Right hindlimb (tissue), 1 donor: ENCODE measurements around the gene ZDHHC8.

Experiments
- DNase-seq: peaks from one replicate; pipeline ENCODE4 v3.0.0-alpha.2; 2018

ZDHHC8 gene

GRCh38 chr22:20130319-20130718 lies 1.3 kb upstream of the ZDHHC8 start:
- DNase-seq: no peak

- DNase-seq: peak; percentile 91
Measured at GRCh38 chr22:20130731-20131596, 640 bp upstream of the ZDHHC8 start.

GRCh38 chr22:20131859-20132685 lies 468 bp downstream of the ZDHHC8 start:
- no peak for DNase-seq

GRCh38 chr22:20132686-20133246 lies 1.2 kb downstream of the ZDHHC8 start:
- no peak for DNase-seq

- no peak for DNase-seq
Measured at GRCh38 chr22:20133930-20134549, 2.4 kb downstream of the ZDHHC8 start.

GRCh38 chr22:20135265-20135664 lies 3.7 kb downstream of the ZDHHC8 start:
- no peak for DNase-seq

GRCh38 chr22:20135806-20136602 lies 4.4 kb downstream of the ZDHHC8 start:
- no peak for DNase-seq

GRCh38 chr22:20136603-20136873 lies 4.9 kb downstream of the ZDHHC8 start:
- no peak for DNase-seq

GRCh38 chr22:20137113-20137512 lies 5.5 kb downstream of the ZDHHC8 start:
- no peak for DNase-seq

- no peak for DNase-seq
Measured at GRCh38 chr22:20137671-20138416, 6.2 kb downstream of the ZDHHC8 start.

- DNase-seq: no peak
Measured at GRCh38 chr22:20138417-20138738, 6.8 kb downstream of the ZDHHC8 start.

- no peak for DNase-seq
Measured at GRCh38 chr22:20138868-20139267, 7.3 kb downstream of the ZDHHC8 start.

GRCh38 chr22:20139391-20140106 lies 7.9 kb downstream of the ZDHHC8 start:
- DNase-seq: no peak

GRCh38 chr22:20140107-20140445 lies 8.5 kb downstream of the ZDHHC8 start:
- no peak for DNase-seq

- no peak for DNase-seq
Measured at GRCh38 chr22:20140521-20140964, 8.9 kb downstream of the ZDHHC8 start.

- no peak for DNase-seq
Measured at GRCh38 chr22:20141186-20142077, 9.8 kb downstream of the ZDHHC8 start.

GRCh38 chr22:20142711-20143621 lies 11.4 kb downstream of the ZDHHC8 start:
- DNase-seq: no peak

GRCh38 chr22:20143883-20144665 lies 12.5 kb downstream of the ZDHHC8 start:
- no peak for DNase-seq
